HuH-7 (cell line): ENCODE measurements around the gene SH3RF3.

Source experiments
- DNase-seq: peaks from one replicate; pipeline ENCODE4 v3.0.0; 2011; ENCODE audit warnings: low spot score

Gene SH3RF3

GRCh38 chr2:109379507-109379906 is 250.5 kb downstream of the SH3RF3 start:
- no peak for DNase-seq

- DNase-seq: no peak
Observed at GRCh38 chr2:109380502-109381326, 251.7 kb downstream of the SH3RF3 start.

GRCh38 chr2:109381327-109381820 is 252.4 kb downstream of the SH3RF3 start:
- no peak for DNase-seq

- no peak for DNase-seq
Observed at GRCh38 chr2:109382226-109382895, 253.4 kb downstream of the SH3RF3 start.

GRCh38 chr2:109382951-109383350 is 253.9 kb downstream of the SH3RF3 start:
- no peak for DNase-seq

- DNase-seq: no peak
Observed at GRCh38 chr2:109383505-109384307, 254.7 kb downstream of the SH3RF3 start.

- no peak for DNase-seq
Observed at GRCh38 chr2:109384308-109385271, 255.6 kb downstream of the SH3RF3 start.

- no peak for DNase-seq
Observed at GRCh38 chr2:109385506-109385905, 256.5 kb downstream of the SH3RF3 start.

GRCh38 chr2:109386004-109386695 is 257.1 kb downstream of the SH3RF3 start:
- no peak for DNase-seq

GRCh38 chr2:109387221-109387735 is 258.3 kb downstream of the SH3RF3 start:
- no peak for DNase-seq

GRCh38 chr2:109387778-109388469 is 258.9 kb downstream of the SH3RF3 start:
- no peak for DNase-seq

- DNase-seq: no peak
Observed at GRCh38 chr2:109391243-109391642, 262.2 kb downstream of the SH3RF3 start.

GRCh38 chr2:109392140-109392539 is 263.1 kb downstream of the SH3RF3 start:
- DNase-seq: no peak

- no peak for DNase-seq
Observed at GRCh38 chr2:109392816-109393661, 264.0 kb downstream of the SH3RF3 start.

GRCh38 chr2:109393662-109393972 is 264.6 kb downstream of the SH3RF3 start:
- no peak for DNase-seq

- no peak for DNase-seq
Observed at GRCh38 chr2:109395494-109396201, 266.6 kb downstream of the SH3RF3 start.

- no peak for DNase-seq
Observed at GRCh38 chr2:109396202-109397180, 267.5 kb downstream of the SH3RF3 start.
